Left ventricle myocardium inferior (tissue), 1 donor: ENCODE data around the gene ELMO1. TPM values are rescaled to one million over a fixed set of nuclear protein-coding genes. Genes with fewer than 3 reads are reported as not detected.

Source experiments
- DNase-seq: peaks from one replicate; pipeline ENCODE4 v3.0.0-alpha.2; 2020
- H3K27ac ChIP-seq: fragments of 200-600 bp; replicated peaks from 2 replicates; pipeline ENCODE4 v1.8.0; 2021
- H3K27me3 ChIP-seq: fragments of 200-600 bp; 2 replicates; pipeline ENCODE4 v1.8.0; 2021; ENCODE audit warnings: low read depth
- H3K36me3 ChIP-seq: fragments of 200-600 bp; 2 replicates; pipeline ENCODE4 v1.8.0; 2021
- H3K4me1 ChIP-seq: fragments of 200-600 bp; 2 replicates; pipeline ENCODE4 v1.8.0; 2021
- H3K4me3 ChIP-seq: fragments of 200-600 bp; 2 replicates; pipeline ENCODE4 v1.8.0; 2021; ENCODE audit warnings: mild to moderate bottlenecking, moderate library complexity
- H3K9me3 ChIP-seq: fragments of 200-600 bp; replicated peaks from 2 replicates; pipeline ENCODE4 v1.8.0; 2021
- CTCF ChIP-seq: fragments of 200-600 bp; IDR thresholded peaks from 2 replicates; pipeline ENCODE4 v1.8.0; 2021; ENCODE audit warnings: antibody characterized with exemption, mild to moderate bottlenecking, borderline replicate concordance
- intact Hi-C: fragments of 100-400 bp; cut with micrococcal nuclease; formaldehyde crosslinking; loops from one replicate; pipeline ENCODE4 v1.11.0; 2022
- total RNA-seq: library from RNA; stranded (reverse); fragmentation: NEBNext Ultra II Directional; extraction: Animal tissue kit (Norgen Biotek cat#: 25700); gene quantifications from one replicate; pipeline ENCODE4 v1.2.1, GENCODE V29; 2021
- donor health status: DM: no; HTN: yes; CAD: no; lungs with severe emphysema.

Gene ELMO1
- total RNA-seq, 1 donor from 2014 or later: 10.0 TPM

- DNase-seq: peak; percentile 43
- Histone ChIP-seq H3K27me3 (peaks cover 58% of the 10 kb centered on the region), H3K4me3 (peak overlapping the region; percentile 88), H3K36me3 (no peaks in the 10 kb centered on the region), H3K9me3 (no peaks in the 10 kb centered on the region), H3K4me1 (peaks cover 47% of the 10 kb centered on the region), H3K27ac (peak overlapping the region; percentile 97)
- intact Hi-C loops: loop anchor here (10.0 kb wide), 1 partner anchor 63 kb away; no protein-coding TSS in a partner anchor
- no peak for TF ChIP-seq CTCF
These were observed 541 bp downstream of the ELMO1 start for GRCh38 chr7:37448011-37448635.

- peak overlapping the region; percentile 97 for H3K27ac ChIP-seq
These were observed 2.3 kb downstream of the ELMO1 start for GRCh38 chr7:37446371-37446770.

GRCh38 chr7:37445790-37446189 is 2.9 kb downstream of the ELMO1 start:
- H3K36me3 ChIP-seq: no peaks in the 10 kb centered on the region
- no peak for TF ChIP-seq CTCF
- intact Hi-C loops: loop anchor here (10.0 kb wide), 1 partner anchor 61 kb away; no protein-coding TSS in a partner anchor
- H3K27me3 ChIP-seq: peaks cover 39% of the 10 kb centered on the region
- peaks cover 71% of the 10 kb centered on the region for H3K4me1 ChIP-seq
- no peak for DNase-seq
- H3K9me3 ChIP-seq: no peaks in the 10 kb centered on the region
- peak overlapping the region; percentile 97 for H3K27ac ChIP-seq
- H3K4me3 ChIP-seq: no peak overlapping the region

More at GRCh38 chr7:37446371-37446770, 2.3 kb downstream of the ELMO1 start:
- peaks cover 65% of the 10 kb centered on the region for H3K4me1 ChIP-seq
- DNase-seq: no peak
- peaks cover 45% of the 10 kb centered on the region for H3K27me3 ChIP-seq
- H3K9me3 ChIP-seq: no peaks in the 10 kb centered on the region
- H3K4me3 ChIP-seq: peak overlapping the region; percentile 88
- intact Hi-C loops: loop anchor here (10.0 kb wide), 1 partner anchor 62 kb away; no protein-coding TSS in a partner anchor
- no peaks in the 10 kb centered on the region for H3K36me3 ChIP-seq
- TF ChIP-seq CTCF: no peak

GRCh38 chr7:37445064-37445723 is 3.5 kb downstream of the ELMO1 start:
- Histone ChIP-seq H3K27me3 (peaks cover 33% of the 10 kb centered on the region), H3K27ac (peak overlapping the region; percentile 97)
- TF ChIP-seq CTCF: no peak

GRCh38 chr7:37443627-37444026 is 5.0 kb downstream of the ELMO1 start:
- DNase-seq: no peak
- no peak for TF ChIP-seq CTCF
- Histone ChIP-seq H3K4me1 (peaks cover 81% of the 10 kb centered on the region), H3K4me3 (no peak overlapping the region), H3K27me3 (peaks cover 18% of the 10 kb centered on the region), H3K36me3 (no peaks in the 10 kb centered on the region), H3K9me3 (no peaks in the 10 kb centered on the region), H3K27ac (peak overlapping the region; percentile 86)
- intact Hi-C loops: loop anchor here (10.0 kb wide), 1 partner anchor 59 kb away; no protein-coding TSS in a partner anchor

More at GRCh38 chr7:37445064-37445723, 3.5 kb downstream of the ELMO1 start:
- intact Hi-C loops: loop anchor here (10.0 kb wide), 1 partner anchor 60 kb away; no protein-coding TSS in a partner anchor
- Histone ChIP-seq H3K9me3 (no peaks in the 10 kb centered on the region), H3K36me3 (no peaks in the 10 kb centered on the region), H3K4me3 (no peak overlapping the region), H3K4me1 (peaks cover 77% of the 10 kb centered on the region)
- no peak for DNase-seq
